ENCODE measurements around the gene MARS1.

MARS1 gene

GRCh38 chr12:57518920-57519795, 31.3 kb downstream of the MARS1 start (continued):
- TF ChIP-seq REST (tag by site-specific recombination; IDR thresholded peaks at IDR 0.05) (no peak), ZSCAN23 (tag by site-specific recombination; IDR thresholded peaks at IDR 0.05) (no peak), ZNF629 (tag by site-specific recombination; IDR thresholded peaks at IDR 0.05) (no peak), SP2 (tag by site-specific recombination; IDR thresholded peaks at IDR 0.05) (no peak), ZNF223 (tag by site-specific recombination; IDR thresholded peaks at IDR 0.05) (no peak), ZIC2 (tag by site-specific recombination; IDR thresholded peaks at IDR 0.05) (no peak), CTCF (tag by site-specific recombination; IDR thresholded peaks at IDR 0.05) (no peak), ZNF350 (tag by site-specific recombination; IDR thresholded peaks at IDR 0.05) (no peak), SP7 (tag by site-specific recombination; IDR thresholded peaks at IDR 0.05) (no peak), PATZ1 (tag by site-specific recombination; IDR thresholded peaks at IDR 0.05) (no peak; the same call in none of the 2 replicates), ZNF26 (tag by site-specific recombination; IDR thresholded peaks at IDR 0.05) (no peak)

- peak; percentile 40; the same call in 1 of the 2 replicates for TF ChIP-seq GLIS2 (tag by site-specific recombination; IDR thresholded peaks at IDR 0.05)
- peak; percentile 81 for TF ChIP-seq PRDM10 (tag by site-specific recombination; IDR thresholded peaks at IDR 0.05)
- no peak for TF ChIP-seq ZNF175 (tag by site-specific recombination; IDR thresholded peaks at IDR 0.05)
- no peak for TF ChIP-seq ZNF248 (tag by site-specific recombination; IDR thresholded peaks at IDR 0.05)
- TF ChIP-seq ZNF529 (tag by site-specific recombination; IDR thresholded peaks at IDR 0.05; ENCODE audit: insufficient replicate concordance), result no peak
- 0 out of 2 replicates have a peak, but pooled peaks have one; percentile 4 for TF ChIP-seq ZNF423 (tag by site-specific recombination; IDR thresholded peaks at IDR 0.05)
- POLR2A ChIA-PET, result interaction anchor here (0.6 to 2.2 kb wide), 14 partner anchors 8 to 1216 kb away, joined by 3 to 13 read pairs (median 4); partner anchors contain the start of genes CTDSP2, DCTN2 and GLI1
- peak overlapping the region; percentile 79 for H3K4me3 ChIP-seq (ENCODE audit: low read depth, low read length)
- peaks cover 16 to 57% of the 10 kb centered on the region in 2 experiments for H3K36me3 ChIP-seq (ENCODE audit: control insufficient read depth in 2 of 2, insufficient read depth in 1 of 2, low read length in 2 of 2)
- H3K27ac ChIP-seq (ENCODE audit: extremely low read depth, low read depth, low read length), result peak overlapping the region; percentile 86
- H3K4me1 ChIP-seq (ENCODE audit: control insufficient read depth, insufficient read depth, low read length), result peaks cover 13% of the 10 kb centered on the region
- CTCF ChIA-PET, result interaction anchor here (1.4 kb wide), 1 partner anchor 64 kb away, joined by 5 read pairs; no protein-coding TSS in a partner anchor
- H3K9me3 ChIP-seq (ENCODE audit: control insufficient read depth, insufficient read depth, low read depth, low read length), result no peaks in the 10 kb centered on the region
These were observed 31.9 kb downstream of the MARS1 start for GRCh38 chr12:57519796-57520052.
